Psoas muscle (tissue), 8 donors: ENCODE data around the gene SLC9C2. TPM values are rescaled to one million over a fixed set of nuclear protein-coding genes. Genes with fewer than 3 reads are reported as not detected.

Experiments
- ATAC-seq, 4 donors: fragments of 200-7000 bp; cut with Tn5 transposase; one replicate each; pipeline ENCODE4 v1.9.1; 2020; ENCODE audit warnings: moderate library complexity in 3 of 4, mild to moderate bottlenecking in 2 of 4
- DNase-seq, 2 donors: peaks; one replicate each; pipeline ENCODE4 v3.0.0-alpha.2; 2020
- H3K27ac ChIP-seq: fragments of 200-600 bp; one replicate; pipeline ENCODE4 v1.8.0; 2022
- H3K27me3 ChIP-seq, 3 donors: fragments of 200-600 bp in 1 of 3; one replicate each; pipeline versions ENCODE4 v1.6.1 to v1.8.0; 2013 to 2022; ENCODE audit warnings: low read length in 2 of 3, mild to moderate bottlenecking in 2 of 3, moderate library complexity in 1 of 3; ENCODE audit not compliant: insufficient read depth in 3 of 3
- H3K36me3 ChIP-seq, 2 donors: fragments of 200-600 bp in 1 of 2; one replicate each; pipeline versions ENCODE4 v1.6.1 to v1.8.0; 2013 to 2022; ENCODE audit warnings: low read depth in 1 of 2, mild to moderate bottlenecking in 1 of 2, moderate library complexity in 1 of 2; ENCODE audit not compliant: insufficient read depth in 1 of 2
- H3K4me1 ChIP-seq: fragments of 200-600 bp; one replicate; pipeline ENCODE4 v1.8.0; 2022
- H3K4me3 ChIP-seq: fragments of 200-600 bp; one replicate; pipeline ENCODE4 v1.8.0; 2022; ENCODE audit warnings: mild to moderate bottlenecking
- H3K9me3 ChIP-seq: fragments of 200-600 bp; one replicate; pipeline ENCODE4 v1.8.0; 2022
- CTCF ChIP-seq: fragments of 200-600 bp; IDR thresholded peaks from one replicate; pipeline ENCODE4 v1.8.0; 2022; ENCODE audit warnings: antibody characterized with exemption
- WGBS, 3 donors: extraction: QIAGEN DNeasy Blood & Tissue Kit; methylation state at CpG; one replicate each; pipeline versions ENCODE4 v1.1.6 to v1.1.7; 2013; 5-methylcytosine and 5-hydroxymethylcytosine counted together
- intact Hi-C, 2 donors: fragments of 100-400 bp; cut with DNase I; formaldehyde crosslinking; loops; one replicate each; pipeline versions ENCODE4 v1.11.0 to v1.14.2; 2022
- polyA plus RNA-seq, 3 donors: library from polyadenylated mRNA; stranded (reverse); fragments of 200-250 nt; gene quantifications; one replicate each; pipeline ENCODE4 v1.2.3, GENCODE V29; 2013
- total RNA-seq, 4 donors: library from RNA; stranded (reverse); fragmentation: NEBNext Ultra II Directional in 2 of 4; extraction: Animal tissue kit (Norgen Biotek cat#: 25700) in 2 of 4; gene quantifications; one replicate each; pipeline versions ENCODE4 v1.2.1 to v1.2.4, GENCODE V29; 2021 to 2023
- donor health status: healthy with polysubstance abuse.
- donor health status: DM: no; HTN: no; CAD: no; lungs with moderate emphysema.
- donor health status: Bipolar disorder and iron deficiency.
- donor health status: healthy.
- donor health status: DM: yes; HTN: yes; CAD: no.
- donor health status: DM: no; HTN: no; CAD: no.
- donor health status: DM: no; HTN: no; CAD: no.
- donor health status: DM: yes; HTN: yes; CAD: no.

The SLC9C2 gene
- total and polyA plus RNA-seq, 7 donors, result not detected

GRCh38 chr1:173507847-173508209, 95.0 kb downstream of the SLC9C2 start:
- intact Hi-C loops, result no loop called here
- no peaks in the 10 kb centered on the region for H3K36me3 ChIP-seq
- no peaks in the 10 kb centered on the region for H3K27me3 ChIP-seq
- no peak for TF ChIP-seq CTCF
- DNase-seq (no peak), ATAC-seq (no peak)
- no peaks in the 10 kb centered on the region for H3K9me3 ChIP-seq
- H3K4me3 ChIP-seq, result no peak overlapping the region
- H3K4me1 ChIP-seq, result no peaks in the 10 kb centered on the region
- 66 to 80% (median 67%) methylated on average over 3 of the region's 3 CpGs for WGBS, 3 donors
- no peak overlapping the region for H3K27ac ChIP-seq

GRCh38 chr1:173507205-173507846, 95.5 kb downstream of the SLC9C2 start:
- intact Hi-C loops, result no loop called here
- Histone ChIP-seq H3K4me1 (no peaks in the 10 kb centered on the region), H3K36me3 (no peaks in the 10 kb centered on the region), H3K27me3 (no peaks in the 10 kb centered on the region), H3K27ac (no peak overlapping the region), H3K9me3 (no peaks in the 10 kb centered on the region), H3K4me3 (no peak overlapping the region)
- DNase-seq, result no peak
- 71 to 73% (median 73%) methylated on average over 3 of the region's 3 CpGs for WGBS, 3 donors
- no peak for ATAC-seq
- no peak for TF ChIP-seq CTCF

GRCh38 chr1:173506437-173506836, 96.4 kb downstream of the SLC9C2 start:
- Histone ChIP-seq H3K27me3 (no peaks in the 10 kb centered on the region), H3K4me3 (no peak overlapping the region), H3K9me3 (no peaks in the 10 kb centered on the region), H3K36me3 (no peaks in the 10 kb centered on the region), H3K27ac (no peak overlapping the region), H3K4me1 (no peaks in the 10 kb centered on the region)
- no peak for TF ChIP-seq CTCF
- intact Hi-C loops, result no loop called here
- no peak for ATAC-seq
- no peak for DNase-seq
- WGBS, 3 donors, result 73 to 80% (median 77%) methylated on average over 6 of the region's 6 CpGs

GRCh38 chr1:173505391-173505790, 97.5 kb downstream of the SLC9C2 start:
- no peak for DNase-seq
- no peak for TF ChIP-seq CTCF
- Histone ChIP-seq H3K9me3 (no peaks in the 10 kb centered on the region), H3K4me3 (no peak overlapping the region), H3K27ac (no peak overlapping the region), H3K27me3 (no peaks in the 10 kb centered on the region), H3K4me1 (no peaks in the 10 kb centered on the region), H3K36me3 (peaks cover 0 to 5% of the 10 kb centered on the region in 2 donors)
- intact Hi-C loops, result no loop called here
- ATAC-seq, result no peak

- no peak overlapping the region for H3K4me3 ChIP-seq
- H3K36me3 ChIP-seq, result peaks cover 0 to 16% of the 10 kb centered on the region in 2 donors
- H3K4me1 ChIP-seq, result no peaks in the 10 kb centered on the region
- no peak overlapping the region for H3K27ac ChIP-seq
- WGBS, 3 donors, result 89 to 95% (median 91%) methylated on average over 4 of the region's 4 CpGs
- no peak for DNase-seq
- H3K27me3 ChIP-seq, result no peaks in the 10 kb centered on the region
- TF ChIP-seq CTCF, result no peak
- intact Hi-C loops, result no loop called here
- H3K9me3 ChIP-seq, result no peaks in the 10 kb centered on the region
- ATAC-seq, result no peak
Observed at GRCh38 chr1:173504268-173504667, 98.6 kb downstream of the SLC9C2 start.
